Limb (tissue), 2 donors: ENCODE data around the gene UBD.

Experiments
- DNase-seq, 2 donors: peaks; one replicate each; pipeline ENCODE4 v3.0.0-alpha.2; 2016; ENCODE audit errors: extremely low spot score in 2 of 2

The UBD gene

GRCh38 chr6:29559524-29560287 lies at the start of gene UBD:
Gene UBD, minus strand, starts transcription at chr6:29559732. Its CDS starts 31 bp downstream, at chr6:29559701.
- no peak for DNase-seq

DNA sequence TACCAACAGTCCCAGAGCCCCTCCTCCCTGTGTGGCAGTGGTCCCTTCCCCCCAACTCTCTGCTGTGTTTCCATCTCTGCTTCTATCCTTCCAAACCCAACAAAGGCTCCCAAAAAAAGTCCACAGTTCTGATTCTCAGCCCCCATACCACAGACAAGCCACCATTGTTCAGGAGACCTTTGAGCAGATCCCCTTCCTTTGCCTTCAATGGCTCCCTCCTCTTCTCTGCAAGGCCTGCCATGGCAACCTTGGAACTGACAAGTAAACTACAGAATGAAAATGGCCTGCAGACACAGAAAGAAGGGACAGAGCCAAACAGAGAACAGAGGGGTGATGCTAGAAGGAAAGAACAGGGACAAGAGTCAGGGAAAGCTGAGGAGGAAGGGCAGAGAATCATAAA lies 48.6 kb upstream of the UBD start:
- DNase-seq = no peak

GRCh38 chr6:29603930-29604329 lies 44.4 kb upstream of the UBD start:
- no peak for DNase-seq

- no peak for DNase-seq
Observed at GRCh38 chr6:29603456-29603855, 43.9 kb upstream of the UBD start.

DNA sequence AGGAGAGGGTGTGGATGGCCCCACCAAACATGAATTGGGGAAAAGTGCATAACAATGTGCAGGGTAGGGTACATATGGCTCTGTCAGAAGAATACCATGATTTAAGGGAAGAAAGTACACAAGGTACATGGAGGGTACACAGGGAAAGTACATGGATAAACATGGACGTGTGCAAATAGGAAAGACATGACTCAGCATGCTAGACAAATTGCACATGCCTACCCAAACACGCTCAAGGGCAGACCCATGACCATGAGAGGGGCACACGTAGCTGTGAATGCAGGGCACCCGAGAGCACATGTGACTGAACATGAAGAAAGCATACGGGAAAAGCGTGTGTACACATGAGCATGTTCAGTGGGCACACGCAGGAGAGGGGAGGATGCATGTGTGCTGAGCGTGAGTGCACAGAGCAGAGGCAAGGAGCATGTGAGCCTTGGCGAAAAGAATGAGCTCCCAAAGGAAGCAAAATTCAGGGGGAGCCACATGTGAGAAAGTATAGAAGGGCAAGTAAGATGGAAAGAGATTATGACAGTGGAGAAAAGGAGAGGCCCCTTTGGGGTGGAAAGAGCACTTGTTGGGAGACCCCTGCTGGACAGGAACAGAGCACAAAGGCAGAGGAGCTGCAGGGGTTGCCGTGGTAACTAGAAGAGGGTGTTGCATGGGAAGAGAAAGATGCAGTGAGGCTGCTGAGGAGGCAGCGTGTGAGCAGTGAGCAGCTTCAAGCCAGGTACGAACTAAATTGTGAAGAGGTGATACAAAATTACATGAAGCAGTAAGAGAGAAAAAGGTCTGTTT lies 43.2 kb upstream of the UBD start:
- no peak for DNase-seq

GRCh38 chr6:29598172-29598747 lies 38.7 kb upstream of the UBD start:
- no peak for DNase-seq

- no peak for DNase-seq
Observed at GRCh38 chr6:29597184-29597583, 37.7 kb upstream of the UBD start.

DNA sequence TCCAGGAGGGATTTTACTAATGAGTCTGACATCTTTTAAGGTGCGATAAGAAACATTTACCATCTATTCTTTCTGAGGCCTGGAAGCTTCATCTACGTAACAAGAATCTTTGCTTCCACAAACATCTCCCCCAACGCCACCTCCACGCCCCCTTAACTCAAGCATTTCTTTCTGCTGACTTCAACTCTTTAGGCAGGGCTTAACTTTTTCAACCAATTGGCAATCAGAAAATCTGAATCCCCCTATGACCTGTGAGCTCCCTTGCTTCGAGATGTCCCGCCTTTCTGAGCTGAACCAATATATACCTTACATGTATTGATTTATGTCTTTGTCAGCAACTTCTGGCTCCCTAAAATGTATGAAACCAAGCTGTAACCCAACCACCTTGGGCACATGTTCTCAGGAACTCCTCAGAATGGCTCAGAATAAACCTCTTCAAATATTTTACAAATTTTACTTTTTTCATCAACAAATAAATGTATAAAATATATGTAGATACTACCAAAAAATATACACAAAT lies 36.9 kb upstream of the UBD start:
- no peak for DNase-seq

DNA sequence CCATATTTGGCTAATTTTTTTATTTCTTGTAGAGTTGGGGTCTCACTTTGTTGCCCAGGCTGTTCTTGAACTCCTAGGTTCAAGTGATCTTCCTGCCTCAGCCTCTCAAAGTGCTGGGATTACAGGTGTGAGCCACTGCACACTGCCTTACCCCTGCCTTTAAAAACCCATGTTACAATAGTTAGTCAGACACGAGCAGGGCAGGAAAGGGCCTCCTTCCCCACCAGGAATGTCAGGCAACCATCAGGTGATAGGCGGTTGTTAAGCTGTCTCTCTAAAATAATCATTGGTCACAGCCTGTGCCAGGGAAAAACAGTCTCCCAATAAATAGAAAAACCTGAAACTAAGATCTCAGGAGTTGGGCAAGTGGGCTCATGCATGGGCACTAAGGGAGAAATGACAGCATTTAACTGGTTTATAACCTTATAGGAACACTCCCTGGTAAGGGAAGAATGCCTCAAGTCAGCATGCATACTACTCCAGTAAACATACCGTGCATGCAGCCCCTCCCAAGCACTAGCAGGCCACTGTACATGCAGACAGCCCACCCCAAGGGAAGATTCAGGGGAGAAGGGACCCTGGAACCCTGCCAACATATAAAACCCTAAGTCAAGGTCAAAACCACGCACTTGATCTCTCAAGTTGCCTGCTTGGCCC lies 33.8 kb upstream of the UBD start:
- DNase-seq = peak in 1 of 2 donors; percentile 31

GRCh38 chr6:29591677-29592076 lies 32.1 kb upstream of the UBD start:
- DNase-seq = no peak

- no peak for DNase-seq
Observed at GRCh38 chr6:29590218-29590808, 30.8 kb upstream of the UBD start.

DNA sequence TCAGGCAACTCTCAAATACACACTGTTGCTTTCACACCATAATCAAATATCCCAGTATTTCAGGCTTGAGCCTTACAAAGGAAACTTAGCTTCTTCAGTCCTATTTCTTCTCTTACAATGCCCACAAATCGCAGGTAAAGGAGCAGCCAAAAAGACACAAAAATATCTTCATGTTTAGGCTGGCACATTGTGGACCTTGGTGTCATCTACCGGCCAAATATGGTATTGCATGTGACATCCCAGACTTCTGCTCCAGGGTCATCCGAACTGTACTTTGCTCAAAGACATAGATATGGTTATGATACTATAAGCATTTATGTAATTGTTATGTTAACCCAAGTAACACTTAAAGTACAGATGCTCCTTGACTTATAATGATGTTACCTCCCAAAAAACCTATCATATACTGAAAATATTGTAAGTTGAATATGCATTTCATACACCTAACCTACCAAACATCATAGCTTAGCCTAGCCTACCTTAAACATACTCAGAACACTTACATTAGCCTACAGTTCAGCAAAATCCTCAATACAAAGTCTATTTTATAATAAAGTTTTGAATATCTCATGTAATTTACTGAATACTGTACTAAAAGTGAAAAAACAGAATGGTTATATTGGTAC lies 30.0 kb upstream of the UBD start:
- peak; percentile 57 to 58 for DNase-seq

- DNase-seq = no peak
Observed at GRCh38 chr6:29584821-29585220, 25.3 kb upstream of the UBD start, which contains the start of gene OR2H2. Gene OR2H2, plus strand, starts transcription at chr6:29585121. Its CDS starts 2,824 bp downstream, at chr6:29587945.

DNA sequence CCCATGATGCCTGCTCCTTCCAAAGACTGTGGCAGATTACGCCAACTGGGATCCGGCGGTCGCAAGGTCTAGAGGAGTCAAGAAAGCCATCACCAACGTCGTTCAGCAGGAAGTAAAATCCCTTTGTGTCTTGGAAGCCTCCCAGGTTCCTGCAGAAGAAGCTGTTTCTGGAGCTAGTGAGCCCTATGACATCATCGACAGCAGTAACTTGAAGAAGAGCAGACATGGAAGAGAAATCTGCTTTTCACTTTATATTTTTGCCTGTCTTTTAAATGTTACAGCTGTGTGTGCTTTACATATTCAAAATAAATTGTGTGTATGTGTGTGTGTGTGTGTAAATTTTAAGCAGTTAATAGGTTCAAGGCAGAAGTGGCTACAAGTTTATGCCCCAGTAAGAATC lies 18.0 kb upstream of the UBD start:
- no peak for DNase-seq

GRCh38 chr6:29576056-29576455 lies 16.5 kb upstream of the UBD start:
- no peak for DNase-seq

- DNase-seq = no peak
Observed at GRCh38 chr6:29567991-29568390, 8.5 kb upstream of the UBD start.

- DNase-seq = no peak
Observed at GRCh38 chr6:29567541-29567940, 8.0 kb upstream of the UBD start.

DNA sequence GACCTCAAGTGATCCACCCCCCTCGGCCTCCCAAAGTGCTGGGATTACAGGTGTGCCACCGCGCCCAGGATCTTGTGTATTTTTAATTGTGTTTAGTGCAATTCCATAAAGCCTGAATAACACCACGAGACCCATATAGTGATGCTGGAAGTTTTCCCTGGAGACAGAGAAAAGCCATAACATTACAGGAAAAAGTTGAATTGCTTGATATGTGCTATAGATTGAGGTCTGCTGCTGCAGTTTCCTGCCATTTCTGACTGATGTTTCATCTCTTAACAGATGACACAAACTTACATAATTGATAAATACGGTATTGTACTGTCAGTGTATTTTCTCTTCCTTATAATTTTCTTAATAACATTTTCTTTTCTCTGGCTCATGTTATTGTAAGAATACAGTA lies 7.3 kb upstream of the UBD start:
- no peak for DNase-seq

GRCh38 chr6:29564875-29565274 lies 5.3 kb upstream of the UBD start:
- no peak for DNase-seq

GRCh38 chr6:29563435-29563965 lies 4.0 kb upstream of the UBD start:
- no peak for DNase-seq
